Prostate gland (tissue), 2 donors: Measurements from ENCODE around the gene ELP1. TPM values are rescaled to one million over a fixed set of nuclear protein-coding genes. Genes with fewer than 3 reads are reported as not detected.

ENCODE experiments used
- DNase-seq: peaks from one replicate; pipeline ENCODE4 v3.0.0-alpha.2; 2019; ENCODE audit warnings: low spot score
- H3K27ac ChIP-seq, 2 donors: fragments of 200-600 bp; sonication (generic); 2 replicates each; pipeline ENCODE4 v1.5.1; 2017 to 2019
- H3K27me3 ChIP-seq: fragments of 200-600 bp; sonication (generic); replicated peaks from 2 replicates; pipeline ENCODE4 v1.5.1; 2019; ENCODE audit not compliant: insufficient read depth
- H3K36me3 ChIP-seq, 2 donors: fragments of 200-600 bp; sonication (generic); 1 replicate in 1 of 2; 2 replicates in 1 of 2; pipeline versions ENCODE4 v1.5.1 to v1.8.1; 2017 to 2019
- H3K4me1 ChIP-seq: fragments of 200-600 bp; sonication (generic); replicated peaks from 2 replicates; pipeline ENCODE4 v1.5.1; 2019
- H3K4me3 ChIP-seq, 2 donors: fragments of 200-600 bp; sonication (generic); 2 replicates each; pipeline ENCODE4 v1.5.1; 2017 to 2019
- H3K9me3 ChIP-seq: fragments of 200-600 bp; sonication (generic); 2 replicates; pipeline ENCODE4 v1.5.1; 2017
- POLR2A ChIP-seq: fragments of 450-650 bp; IDR thresholded peaks from one replicate; pipeline ENCODE4 v1.6.1; 2016; ENCODE audit warnings: antibody characterized with exemption, mild to moderate bottlenecking
- POLR2AphosphoS5 ChIP-seq: sonication (generic); formaldehyde crosslinking; IDR thresholded peaks from one replicate; pipeline ENCODE4 v1.6.1; 2017; ENCODE audit warnings: antibody characterized with exemption
- WGBS: methylation state at CpG from one replicate; pipeline ENCODE4 v1.1.5; 2018; 5-methylcytosine and 5-hydroxymethylcytosine counted together
- intact Hi-C: fragments of 100-400 bp; cut with DNase I; formaldehyde crosslinking; loops from one replicate; pipeline ENCODE4 v1.14.2; 2022
- total RNA-seq, 2 donors: library from RNA; depleted of rRNA; stranded (reverse); fragments of >200 nt; gene quantifications; one replicate each; pipeline ENCODE4 v1.1.0, GENCODE V29; 2016
- TF ChIP-seq, protein P1 (sequence below), 4 experiments: fragments of 200-600 bp in 2 of 4; fragments of 450-650 bp in 2 of 4; sonication (generic) in 2 of 4; IDR thresholded peaks; 1 replicate in 3 of 4; 2 replicates in 1 of 4; pipeline ENCODE4 v1.5.1; 2016 to 2019; ENCODE audit warnings: antibody characterized with exemption in 4 of 4, mild to moderate bottlenecking in 2 of 4, moderate library complexity in 2 of 4

Gene ELP1
- total RNA-seq, 2 donors from 2014 or later = 18.4 to 30.3 TPM

- no peak overlapping the region for H3K4me3 ChIP-seq
- intact Hi-C loops = no loop called here
- H3K27ac ChIP-seq = no peak overlapping the region
- 94% methylated on average over 5 of the region's 5 CpGs for WGBS
- peaks cover 3 to 4% of the 10 kb centered on the region in 2 donors for H3K36me3 ChIP-seq
- no peaks in the 10 kb centered on the region for H3K9me3 ChIP-seq
- H3K27me3 ChIP-seq = no peaks in the 10 kb centered on the region
- TF ChIP-seq POLR2A = no peak
- no peaks in the 10 kb centered on the region for H3K4me1 ChIP-seq
- DNase-seq = no peak
Observed at GRCh38 chr9:108876425-108876824, 57.5 kb downstream of the ELP1 start.

DNA sequence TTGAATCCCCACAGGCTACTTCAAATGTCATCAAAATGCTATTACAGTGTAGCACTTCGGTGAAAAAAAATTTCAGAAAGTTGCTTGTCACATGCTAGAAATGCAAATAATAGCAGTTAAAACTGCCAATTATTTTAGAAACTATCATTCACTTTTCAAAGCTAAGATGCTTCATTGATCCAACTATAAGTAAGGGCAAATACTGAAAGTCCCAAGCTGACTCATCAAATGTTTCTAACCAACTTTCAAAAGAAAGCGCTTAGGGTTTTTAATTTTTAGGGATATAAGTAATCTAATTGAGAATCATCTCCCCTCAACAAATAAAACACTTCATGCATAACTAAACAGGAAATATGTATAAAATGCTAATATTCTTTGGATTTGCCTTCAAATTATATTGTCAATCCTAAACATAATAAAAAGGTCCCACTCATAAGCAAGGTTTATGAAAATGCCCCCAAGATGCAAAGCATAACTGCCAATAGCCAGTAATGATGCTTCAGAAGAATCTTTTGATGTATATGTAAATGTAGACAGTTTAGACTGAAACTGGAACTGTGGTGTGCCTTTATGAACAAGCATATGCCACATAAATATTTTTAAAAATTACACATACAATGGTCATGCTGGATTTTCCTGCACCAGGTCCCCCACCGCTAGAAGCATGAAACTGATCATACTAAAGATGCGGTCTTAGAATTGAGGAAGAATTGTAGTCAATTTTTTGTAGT, 59.7 kb downstream of the ELP1 start:
- WGBS = 94% methylated on average over 4 of the region's 4 CpGs
- peaks cover 1 to 4% of the 10 kb centered on the region in 2 donors for H3K36me3 ChIP-seq
- no peaks in the 10 kb centered on the region for H3K27me3 ChIP-seq
- no peak overlapping the region for H3K27ac ChIP-seq
- TF ChIP-seq POLR2A (no peak), POLR2AphosphoS5 (no peak)
- TF ChIP-seq, protein P1, sequence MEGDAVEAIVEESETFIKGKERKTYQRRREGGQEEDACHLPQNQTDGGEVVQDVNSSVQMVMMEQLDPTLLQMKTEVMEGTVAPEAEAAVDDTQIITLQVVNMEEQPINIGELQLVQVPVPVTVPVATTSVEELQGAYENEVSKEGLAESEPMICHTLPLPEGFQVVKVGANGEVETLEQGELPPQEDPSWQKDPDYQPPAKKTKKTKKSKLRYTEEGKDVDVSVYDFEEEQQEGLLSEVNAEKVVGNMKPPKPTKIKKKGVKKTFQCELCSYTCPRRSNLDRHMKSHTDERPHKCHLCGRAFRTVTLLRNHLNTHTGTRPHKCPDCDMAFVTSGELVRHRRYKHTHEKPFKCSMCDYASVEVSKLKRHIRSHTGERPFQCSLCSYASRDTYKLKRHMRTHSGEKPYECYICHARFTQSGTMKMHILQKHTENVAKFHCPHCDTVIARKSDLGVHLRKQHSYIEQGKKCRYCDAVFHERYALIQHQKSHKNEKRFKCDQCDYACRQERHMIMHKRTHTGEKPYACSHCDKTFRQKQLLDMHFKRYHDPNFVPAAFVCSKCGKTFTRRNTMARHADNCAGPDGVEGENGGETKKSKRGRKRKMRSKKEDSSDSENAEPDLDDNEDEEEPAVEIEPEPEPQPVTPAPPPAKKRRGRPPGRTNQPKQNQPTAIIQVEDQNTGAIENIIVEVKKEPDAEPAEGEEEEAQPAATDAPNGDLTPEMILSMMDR (IDR thresholded peaks at IDR 0.05) = no peak
- DNase-seq = no peak
- H3K4me1 ChIP-seq = no peaks in the 10 kb centered on the region
- intact Hi-C loops = no loop called here
- no peaks in the 10 kb centered on the region for H3K9me3 ChIP-seq
- H3K4me3 ChIP-seq = no peak overlapping the region

DNA sequence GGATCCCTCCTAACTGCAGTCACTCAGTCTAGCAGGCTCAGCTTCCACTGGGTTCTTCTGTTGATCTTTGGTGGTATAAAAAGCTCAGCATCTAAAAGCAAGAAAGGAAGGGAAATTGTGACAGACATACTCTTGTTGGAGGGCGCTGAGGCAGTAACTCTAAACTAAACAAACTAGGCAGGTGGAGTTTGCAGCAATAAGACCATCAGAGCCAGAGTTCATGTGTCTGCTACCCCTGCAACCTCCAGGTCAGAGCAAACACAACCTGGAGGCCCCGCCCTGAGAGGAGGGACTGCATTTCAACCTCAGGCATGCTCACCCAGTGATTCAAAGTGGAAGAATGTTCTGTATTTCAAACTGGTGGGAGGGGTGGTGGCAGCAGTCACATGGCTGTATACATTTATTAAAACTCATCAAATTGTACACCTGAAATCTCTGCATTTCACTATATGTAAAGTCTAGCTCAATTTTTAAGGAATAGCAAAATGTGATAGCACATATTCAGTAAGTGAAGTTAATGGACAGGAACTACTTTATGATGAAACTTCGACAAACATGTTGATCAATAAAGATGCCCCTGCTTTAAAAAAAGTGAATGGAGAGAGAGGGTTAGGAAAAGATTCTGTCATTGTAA, 64.7 kb downstream of the ELP1 start:
- Histone ChIP-seq H3K27ac (no peak overlapping the region), H3K9me3 (no peaks in the 10 kb centered on the region), H3K27me3 (no peaks in the 10 kb centered on the region), H3K4me3 (no peak overlapping the region), H3K4me1 (no peaks in the 10 kb centered on the region), H3K36me3 (no peaks in the 10 kb centered on the region)
- 73% methylated on average over 3 of the region's 3 CpGs for WGBS
- intact Hi-C loops = no loop called here
- no peak for DNase-seq
- TF ChIP-seq, protein P1 (IDR thresholded peaks at IDR 0.05) = no peak
- TF ChIP-seq POLR2AphosphoS5 = no peak

DNA sequence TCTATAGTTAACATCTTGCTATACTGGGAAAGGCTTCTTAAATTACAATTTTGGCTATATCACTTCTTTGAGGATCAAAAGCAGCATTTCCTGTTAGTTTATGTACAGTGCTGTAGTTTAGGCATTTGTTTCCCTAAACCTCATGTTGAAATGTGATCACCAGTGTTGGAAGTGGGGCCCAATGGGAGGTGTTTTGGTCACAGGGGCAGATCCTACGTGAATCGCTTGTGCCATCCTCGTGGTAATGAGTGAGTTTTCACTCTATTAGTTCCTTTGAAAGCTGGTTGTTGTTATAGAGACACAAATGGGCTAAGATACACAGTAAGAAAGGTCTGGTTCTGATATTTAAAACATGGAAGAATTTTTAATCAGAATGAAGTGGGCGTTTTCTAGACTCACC, 66.1 kb downstream of the ELP1 start:
- 96% methylated on average over 4 of the region's 4 CpGs for WGBS
- no peak for DNase-seq
- H3K36me3 ChIP-seq = no peaks in the 10 kb centered on the region
- H3K9me3 ChIP-seq = no peaks in the 10 kb centered on the region
- no peak overlapping the region for H3K27ac ChIP-seq
- H3K27me3 ChIP-seq = no peaks in the 10 kb centered on the region
- H3K4me3 ChIP-seq = no peak overlapping the region
- intact Hi-C loops = no loop called here
- TF ChIP-seq, protein P1 (IDR thresholded peaks at IDR 0.05) = no peak
- TF ChIP-seq POLR2AphosphoS5 = no peak
- H3K4me1 ChIP-seq = no peaks in the 10 kb centered on the region

DNA sequence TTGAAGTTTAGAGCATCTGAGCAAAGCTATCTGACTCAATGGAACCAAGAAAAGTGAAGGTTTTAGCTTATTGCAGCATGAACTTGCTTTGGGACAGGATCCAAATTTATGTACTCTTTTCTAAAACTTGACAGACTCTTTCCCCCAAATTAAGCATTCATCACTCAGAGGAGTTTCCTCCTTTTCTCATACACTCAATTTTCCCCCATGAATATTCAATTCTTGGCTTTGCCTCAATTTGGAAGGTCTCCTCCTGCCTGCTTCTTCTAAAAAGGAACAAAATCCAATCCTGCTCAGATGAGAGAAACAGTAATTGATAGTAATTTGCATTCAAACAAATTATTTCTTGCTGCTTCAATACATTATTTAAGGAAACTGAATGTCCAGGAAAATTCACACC, 66.8 kb downstream of the ELP1 start:
- H3K9me3 ChIP-seq = no peaks in the 10 kb centered on the region
- TF ChIP-seq POLR2A = no peak
- TF ChIP-seq POLR2AphosphoS5 = no peak
- TF ChIP-seq, protein P1 (IDR thresholded peaks at IDR 0.05) = no peak
- no peak overlapping the region for H3K4me3 ChIP-seq
- no peak overlapping the region for H3K27ac ChIP-seq
- DNase-seq = no peak
- H3K4me1 ChIP-seq = no peaks in the 10 kb centered on the region
- no peaks in the 10 kb centered on the region for H3K36me3 ChIP-seq
- H3K27me3 ChIP-seq = no peaks in the 10 kb centered on the region
- intact Hi-C loops = no loop called here
